GM12872 (cell line): ENCODE results near the gene TCF7L2.

ENCODE experiments used
- CTCF ChIP-seq: IDR thresholded peaks from 3 replicates; pipeline ENCODE4 v1.5.1; 2011; ENCODE audit warnings: low read depth, mild to moderate bottlenecking, low read length, moderate library complexity; ENCODE audit not compliant: insufficient read depth

The TCF7L2 gene

DNA sequence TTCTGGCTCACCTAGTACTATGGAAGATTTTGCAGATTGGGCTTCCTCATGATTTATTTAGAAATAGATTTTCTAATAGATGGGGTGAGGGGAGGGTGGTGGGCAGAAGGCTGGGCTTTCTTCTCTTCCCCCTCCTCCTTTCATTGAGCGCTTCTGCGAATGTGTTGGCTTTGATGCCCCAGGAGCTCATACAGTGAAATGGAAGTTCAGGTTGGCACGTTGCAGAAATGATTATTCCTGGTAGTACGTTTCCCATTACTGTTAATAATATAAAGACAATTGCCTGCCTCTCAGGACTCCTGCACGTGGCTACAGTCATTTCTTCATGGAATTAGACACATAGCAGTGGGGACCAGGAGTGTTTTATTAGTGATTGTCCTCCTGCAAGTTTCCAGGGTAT is 39.8 kb downstream of the TCF7L2 start:
- TF ChIP-seq CTCF, result no peak

GRCh38 chr10:112990271-112990670 is 40.2 kb downstream of the TCF7L2 start:
- no peak for TF ChIP-seq CTCF

DNA sequence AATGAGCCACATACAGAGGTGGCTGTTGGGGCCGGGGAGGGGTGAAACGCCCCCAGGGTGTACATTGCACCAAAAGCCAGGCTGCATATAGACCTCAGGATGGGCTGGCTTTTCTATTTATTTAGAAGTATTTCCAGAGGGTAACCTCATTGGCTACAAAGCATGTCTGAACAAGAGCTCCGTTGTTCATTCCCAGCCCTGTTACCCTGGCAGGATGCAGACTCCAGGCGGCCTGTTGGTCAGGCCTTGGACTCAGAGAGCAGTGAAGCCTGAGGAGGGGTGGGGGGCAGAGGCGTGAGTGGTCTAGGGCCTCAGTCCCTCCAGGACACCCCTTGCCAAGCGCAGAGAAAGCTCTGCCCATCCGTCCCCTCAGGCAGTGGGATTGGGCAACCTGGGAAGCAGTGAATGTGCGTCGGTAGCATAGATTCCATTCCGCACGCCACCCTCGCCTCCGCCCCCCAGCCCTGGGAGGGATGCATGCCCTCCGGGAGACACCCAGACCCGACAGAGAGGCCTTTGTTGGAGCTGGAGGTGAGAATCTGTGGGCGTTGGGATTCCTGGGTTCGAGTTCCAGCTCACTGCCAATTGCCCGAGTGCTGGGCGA is 41.9 kb downstream of the TCF7L2 start:
- TF ChIP-seq CTCF, result no peak

GRCh38 chr10:112996462-112996861 is 46.4 kb downstream of the TCF7L2 start:
- no peak for TF ChIP-seq CTCF

DNA sequence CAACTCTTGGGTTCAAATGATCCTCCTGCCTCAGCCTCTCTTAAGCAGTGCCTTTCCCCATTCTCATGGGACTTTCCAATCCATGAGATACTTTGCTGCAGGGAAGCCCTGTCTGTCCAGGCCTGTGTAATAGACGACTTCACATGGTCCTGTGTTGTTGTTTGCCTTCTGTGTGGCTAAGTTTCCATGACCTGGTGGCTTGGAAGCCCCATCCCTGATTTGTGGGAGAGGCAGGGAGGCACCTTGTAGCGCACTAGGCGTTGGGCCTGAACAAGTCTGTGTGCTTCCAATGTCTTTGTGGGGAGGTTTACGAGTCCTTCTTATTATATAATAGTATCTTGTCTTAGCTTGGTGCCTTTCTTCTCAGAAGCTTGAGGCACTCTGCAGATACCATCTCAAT is 49.1 kb downstream of the TCF7L2 start:
- TF ChIP-seq CTCF, result no peak

GRCh38 chr10:113000442-113000841 is 50.4 kb downstream of the TCF7L2 start:
- no peak for TF ChIP-seq CTCF

DNA sequence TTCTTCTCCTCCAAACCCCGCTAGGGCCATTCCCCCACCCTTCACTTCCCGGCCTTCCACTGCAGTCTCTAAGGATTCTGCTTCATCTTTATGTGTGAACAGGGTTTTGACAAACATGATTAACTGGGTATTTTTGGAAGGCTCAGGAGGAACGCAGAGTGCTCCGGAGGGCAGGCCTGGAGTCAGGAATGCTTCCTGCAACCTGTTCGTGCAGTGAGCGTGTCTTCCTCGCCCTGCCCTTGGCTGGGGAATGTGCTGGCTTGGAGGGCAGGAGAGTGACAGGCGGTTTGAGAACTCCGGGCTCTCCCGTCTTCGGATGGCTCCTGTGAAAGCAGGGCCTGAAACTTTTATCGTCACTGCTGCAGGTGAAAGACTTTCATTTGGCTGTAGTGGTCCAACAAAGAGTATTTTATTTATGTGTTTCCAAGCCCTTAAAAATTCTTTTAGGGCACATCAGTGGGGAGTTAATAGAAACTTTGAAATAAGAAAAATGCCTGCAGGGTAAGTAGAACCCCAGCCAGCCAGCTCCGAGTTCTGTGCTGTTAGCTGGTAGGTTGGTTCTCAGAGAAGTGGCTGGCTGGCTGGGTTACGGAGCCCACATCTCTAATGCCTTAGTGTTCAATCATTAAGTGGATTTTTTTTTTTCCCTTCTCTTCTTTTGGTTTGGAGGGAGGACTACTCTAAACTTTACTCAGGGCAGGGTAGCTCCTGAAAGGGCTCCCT is 51.0 kb downstream of the TCF7L2 start:
- no peak for TF ChIP-seq CTCF
